Gastrocnemius medialis (tissue), 4 donors: ENCODE results near the gene PP2D1. TPM values are rescaled to one million over a fixed set of nuclear protein-coding genes. Genes with fewer than 3 reads are reported as not detected.

Experiments
- ATAC-seq, 2 donors: fragments of 150-250 bp; one replicate each; pipeline ENCODE4 v1.9.1; 2016
- DNase-seq, 2 donors: peaks; one replicate each; pipeline ENCODE4 v3.0.0-alpha.2; 2019
- H3K27ac ChIP-seq, 4 donors: fragments of 200-600 bp; sonication (generic); 1 replicate in 1 of 4; 2 replicates in 3 of 4; pipeline ENCODE4 v1.5.1; 2016 to 2018; ENCODE audit warnings: mild to moderate bottlenecking in 2 of 4, moderate library complexity in 1 of 4
- H3K27me3 ChIP-seq, 3 donors: fragments of 200-600 bp; sonication (generic) in 2 of 3; 1 replicate in 1 of 3; 2 replicates in 2 of 3; pipeline versions ENCODE4 v1.5.1 to v1.6.0; 2016 to 2019; ENCODE audit warnings: mild to moderate bottlenecking in 1 of 3, moderate library complexity in 1 of 3
- H3K36me3 ChIP-seq, 2 donors: fragments of 200-600 bp; sonication (generic) in 1 of 2; one replicate each; pipeline ENCODE4 v1.5.1; 2017 to 2018
- H3K4me1 ChIP-seq, 2 donors: fragments of 200-600 bp; sonication (generic) in 1 of 2; one replicate each; pipeline ENCODE4 v1.5.1; 2016 to 2017; ENCODE audit warnings: mild to moderate bottlenecking in 2 of 2
- H3K4me3 ChIP-seq, 4 donors: fragments of 200-600 bp; sonication (generic) in 3 of 4; 1 replicate in 1 of 4; 2 replicates in 3 of 4; pipeline ENCODE4 v1.5.1; 2016 to 2019; ENCODE audit warnings: mild to moderate bottlenecking in 2 of 4
- H3K9me3 ChIP-seq, 3 donors: fragments of 200-600 bp; sonication (generic) in 2 of 3; 1 replicate in 1 of 3; 2 replicates in 2 of 3; pipeline ENCODE4 v1.5.1; 2016 to 2019
- POLR2A ChIP-seq, 2 donors: fragments of 450-650 bp; IDR thresholded peaks; one replicate each; pipeline ENCODE4 v1.6.1; 2017; ENCODE audit warnings: antibody characterized with exemption in 2 of 2, mild to moderate bottlenecking in 2 of 2, moderate library complexity in 2 of 2
- in situ Hi-C, 4 donors: fragments of 200-750 bp; cut with MboI; loops; one replicate each; pipeline versions ENCODE4 v1.15.0 to v1.8.0; 2017; ENCODE audit warnings: low sequenced_read_pairs in 4 of 4
- intact Hi-C: fragments of 100-400 bp; cut with DNase I; formaldehyde crosslinking; loops from one replicate; pipeline ENCODE4 v1.15.1; 2023; ENCODE audit warnings: low total_unique reads
- total RNA-seq, 4 donors: library from RNA; depleted of rRNA; stranded (reverse); fragments of >200 nt; gene quantifications; one replicate each; pipeline versions ENCODE4 v1.1.0 to v1.2.3, GENCODE V29; 2016
- TF ChIP-seq, protein P1 (sequence below), 5 experiments: fragments of 450-650 bp in 3 of 5; fragments of 200-600 bp in 2 of 5; sonication (generic) in 2 of 5; IDR thresholded peaks in 4 of 5; conservative IDR thresholded peaks in 1 of 5; 1 replicate in 4 of 5; 2 replicates in 1 of 5; pipeline ENCODE4 v1.5.1; 2016 to 2019; ENCODE audit warnings: antibody characterized with exemption in 5 of 5, mild to moderate bottlenecking in 3 of 5, moderate library complexity in 3 of 5

Gene PP2D1
- total RNA-seq, 4 donors from 2014 or later: not detected

DNA sequence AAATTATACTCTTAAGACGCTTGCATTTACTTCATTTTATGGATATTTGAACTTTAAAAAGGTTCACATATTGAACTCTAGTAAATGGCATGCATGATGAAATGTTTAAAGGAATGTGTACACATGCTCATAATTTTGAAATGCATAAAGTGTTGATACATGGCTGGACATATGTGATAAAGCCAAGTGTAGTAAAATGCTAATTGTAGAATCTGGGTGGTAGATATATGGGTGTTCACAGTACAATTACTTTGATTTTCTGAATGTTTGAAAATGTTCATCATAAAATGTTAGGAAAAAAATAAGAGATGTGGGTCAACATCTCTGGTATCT is 73.8 kb downstream of the PP2D1 start:
- H3K4me1 ChIP-seq: no peaks in the 10 kb centered on the region
- DNase-seq: no peak
- no peaks in the 10 kb centered on the region for H3K36me3 ChIP-seq
- no peaks in the 10 kb centered on the region for H3K27me3 ChIP-seq
- intact Hi-C loops: no loop called here
- in situ Hi-C loops: loop anchor here in 1 of 4 donors (25.0 kb wide), 1 partner anchor 249 kb away; the partner anchor contains the start of gene SGO1
- no peak for TF ChIP-seq POLR2A (IDR thresholded peaks at IDR 0.05)
- TF ChIP-seq, protein P1, sequence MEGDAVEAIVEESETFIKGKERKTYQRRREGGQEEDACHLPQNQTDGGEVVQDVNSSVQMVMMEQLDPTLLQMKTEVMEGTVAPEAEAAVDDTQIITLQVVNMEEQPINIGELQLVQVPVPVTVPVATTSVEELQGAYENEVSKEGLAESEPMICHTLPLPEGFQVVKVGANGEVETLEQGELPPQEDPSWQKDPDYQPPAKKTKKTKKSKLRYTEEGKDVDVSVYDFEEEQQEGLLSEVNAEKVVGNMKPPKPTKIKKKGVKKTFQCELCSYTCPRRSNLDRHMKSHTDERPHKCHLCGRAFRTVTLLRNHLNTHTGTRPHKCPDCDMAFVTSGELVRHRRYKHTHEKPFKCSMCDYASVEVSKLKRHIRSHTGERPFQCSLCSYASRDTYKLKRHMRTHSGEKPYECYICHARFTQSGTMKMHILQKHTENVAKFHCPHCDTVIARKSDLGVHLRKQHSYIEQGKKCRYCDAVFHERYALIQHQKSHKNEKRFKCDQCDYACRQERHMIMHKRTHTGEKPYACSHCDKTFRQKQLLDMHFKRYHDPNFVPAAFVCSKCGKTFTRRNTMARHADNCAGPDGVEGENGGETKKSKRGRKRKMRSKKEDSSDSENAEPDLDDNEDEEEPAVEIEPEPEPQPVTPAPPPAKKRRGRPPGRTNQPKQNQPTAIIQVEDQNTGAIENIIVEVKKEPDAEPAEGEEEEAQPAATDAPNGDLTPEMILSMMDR (IDR thresholded peaks at IDR 0.05 in 4 of 5, conservative IDR thresholded peaks at IDR 0.05 in 1 of 5): no peak
- H3K27ac ChIP-seq: no peak overlapping the region
- no peaks in the 10 kb centered on the region for H3K9me3 ChIP-seq
- ATAC-seq: no peak
- H3K4me3 ChIP-seq: no peak overlapping the region

DNA sequence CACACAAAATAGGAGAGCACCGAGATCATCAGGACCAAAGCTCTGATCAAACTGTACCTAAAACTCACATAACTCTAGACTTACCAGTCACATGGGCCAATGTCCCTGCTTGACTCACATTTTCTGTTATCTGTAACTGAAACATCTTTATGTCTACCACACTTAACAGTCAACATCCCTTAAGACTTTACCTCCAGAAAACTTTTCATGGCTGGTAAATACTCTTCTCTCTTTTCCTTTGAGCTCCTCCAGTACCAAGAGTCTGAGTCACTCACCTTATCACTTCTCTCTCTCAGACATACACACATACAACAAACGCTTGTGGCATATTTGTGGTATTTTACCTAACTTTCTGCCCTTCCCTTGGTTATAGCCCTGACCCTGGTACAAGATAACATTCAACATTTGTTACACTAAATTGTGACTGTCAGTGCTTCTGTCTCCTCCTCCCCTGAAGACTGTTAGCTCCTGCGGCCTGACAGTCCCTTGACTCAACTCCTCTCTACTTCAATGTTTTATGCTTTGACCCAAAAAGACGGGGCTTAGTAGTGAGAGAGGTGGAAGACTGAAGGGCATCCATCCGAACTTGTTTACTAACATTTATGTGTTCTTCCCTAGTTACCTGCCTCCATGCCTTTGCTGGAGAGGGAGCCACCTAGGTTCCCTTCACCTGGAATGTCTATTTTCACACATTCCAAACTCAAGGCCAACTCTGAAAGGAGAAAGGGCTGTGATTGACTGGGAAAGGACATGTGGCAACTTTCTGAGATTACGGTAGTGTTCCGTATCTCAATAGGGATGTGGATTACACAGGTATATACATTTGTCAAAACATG is 74.4 kb downstream of the PP2D1 start:
- Histone ChIP-seq H3K9me3 (no peaks in the 10 kb centered on the region), H3K27me3 (no peaks in the 10 kb centered on the region), H3K4me1 (no peaks in the 10 kb centered on the region), H3K4me3 (no peak overlapping the region), H3K36me3 (no peaks in the 10 kb centered on the region), H3K27ac (no peak overlapping the region)
- intact Hi-C loops: no loop called here
- ATAC-seq (no peak), DNase-seq (no peak)
- TF ChIP-seq POLR2A (IDR thresholded peaks at IDR 0.05): no peak
- TF ChIP-seq, protein P1 (IDR thresholded peaks at IDR 0.05 in 4 of 5, conservative IDR thresholded peaks at IDR 0.05 in 1 of 5): no peak
- in situ Hi-C loops: loop anchor here in 1 of 4 donors (25.0 kb wide), 1 partner anchor 250 kb away; the partner anchor contains the start of gene SGO1

Other genes with a start within 250 kb of the PP2D1 start
- gene EFHB, start 78.0 kb downstream of the PP2D1 start, total RNA-seq: not detected
- 10 to 100 TPM; 30.9 to 43.7 (median 35.5) TPM for gene RAB5A, start 65.2 kb downstream of the PP2D1 start, total RNA-seq
- 10 to 100 TPM; 39.4 to 87.3 (median 61.1) TPM for gene KAT2B, start 28.2 kb upstream of the PP2D1 start, total RNA-seq
- gene SGO1, start 173.9 kb upstream of the PP2D1 start, total RNA-seq: under 1 TPM in 1 of 4 donors, not detected in 3; 0.18 TPM